Measurements from ENCODE around the gene SLC6A20. TPM values are rescaled to one million over a fixed set of nuclear protein-coding genes. Genes with fewer than 3 reads are reported as not detected.

Gene SLC6A20
- total RNA-seq, 1 experiment from 2014 or later = not detected

GRCh38 chr3:45719655-45720487 lies 76.5 kb downstream of the SLC6A20 start:
- DNase-seq (ENCODE audit: low read depth) = no peak

- no peak for DNase-seq (ENCODE audit: low read depth)
These were observed 79.5 kb downstream of the SLC6A20 start for GRCh38 chr3:45716790-45717336.

- DNase-seq (ENCODE audit: low read depth) = no peak
These were observed 80.4 kb downstream of the SLC6A20 start for GRCh38 chr3:45715945-45716344.

GRCh38 chr3:45712434-45713110 lies 83.8 kb downstream of the SLC6A20 start:
- no peak for DNase-seq (ENCODE audit: low read depth)

GRCh38 chr3:45711931-45712330 lies 84.4 kb downstream of the SLC6A20 start:
- no peak for DNase-seq (ENCODE audit: low read depth)

- DNase-seq (ENCODE audit: low read depth) = no peak
These were observed 90.2 kb downstream of the SLC6A20 start for GRCh38 chr3:45705839-45706808.

Other genes with a start within 250 kb of the SLC6A20 start
- gene LIMD1, start 201.8 kb downstream of the SLC6A20 start, total RNA-seq (2014; rRNA removed; shearing (Covaris generic)) = 40.0 and 44.9 TPM in 2 replicates
- 32.3 and 40.1 TPM in 2 replicates for gene SACM1L, start 107.1 kb downstream of the SLC6A20 start, total RNA-seq (2014; rRNA removed; shearing (Covaris generic))
- 26.5 and 38.3 TPM in 2 replicates for gene LZTFL1, start 45.6 kb upstream of the SLC6A20 start, total RNA-seq (2014; rRNA removed; shearing (Covaris generic))
- not detected in 2 replicates for gene CCR9, start 90.0 kb upstream of the SLC6A20 start, total RNA-seq (2014; rRNA removed; shearing (Covaris generic))
- not detected in 2 replicates for gene CXCR6, start 146.9 kb upstream of the SLC6A20 start, total RNA-seq (2014; rRNA removed; shearing (Covaris generic))
- 6.4 and 6.6 TPM in 2 replicates for gene FYCO1, start 199.3 kb upstream of the SLC6A20 start, total RNA-seq (2014; rRNA removed; shearing (Covaris generic))
- gene XCR1, start 230.9 kb upstream of the SLC6A20 start, total RNA-seq (2014; rRNA removed; shearing (Covaris generic)) = not detected in 2 replicates